HG03565 (cell line): ENCODE measurements around the gene GRPEL2.

ENCODE experiments used
- ATAC-seq: cut with Tn5 transposase; IDR thresholded peaks from one replicate; pipeline ENCODE4 v1.9.1; 2021; ENCODE audit warnings: mild to moderate bottlenecking, moderate library complexity; ENCODE audit not compliant: unreplicated experiment

Gene GRPEL2

GRCh38 chr5:149355688-149356087, 10.4 kb downstream of the GRPEL2 start:
- ATAC-seq, result no peak

- ATAC-seq, result no peak
These were observed 11.1 kb downstream of the GRPEL2 start for GRCh38 chr5:149356391-149356790.

- peak; percentile 98 for ATAC-seq
These were observed 12.3 kb downstream of the GRPEL2 start, which contains the start of gene PCYOX1L for GRCh38 chr5:149357370-149358293. PCYOX1L (plus strand) TSS chr5:149358046; CDS start chr5:149358069, 23 bp downstream.

GRCh38 chr5:149358294-149358651, 13.0 kb downstream of the GRPEL2 start:
- ATAC-seq, result no peak

GRCh38 chr5:149358868-149359495, 13.7 kb downstream of the GRPEL2 start:
- ATAC-seq, result no peak

GRCh38 chr5:149360272-149360671, 15.0 kb downstream of the GRPEL2 start:
- ATAC-seq, result no peak

GRCh38 chr5:149362541-149362940, 17.2 kb downstream of the GRPEL2 start:
- ATAC-seq, result no peak

GRCh38 chr5:149363358-149363757, 18.1 kb downstream of the GRPEL2 start:
- ATAC-seq, result no peak

GRCh38 chr5:149363936-149364335, 18.6 kb downstream of the GRPEL2 start:
- ATAC-seq, result no peak

- ATAC-seq, result no peak
These were observed 19.4 kb downstream of the GRPEL2 start for GRCh38 chr5:149364719-149365118.

- ATAC-seq, result no peak
These were observed 20.1 kb downstream of the GRPEL2 start for GRCh38 chr5:149365418-149365817.

GRCh38 chr5:149366169-149366729, 20.9 kb downstream of the GRPEL2 start:
- ATAC-seq, result no peak

GRCh38 chr5:149367249-149367971, 22.1 kb downstream of the GRPEL2 start:
- peak; percentile 50 for ATAC-seq

GRCh38 chr5:149367972-149368645, 22.8 kb downstream of the GRPEL2 start:
- ATAC-seq, result no peak

- no peak for ATAC-seq
These were observed 25.6 kb downstream of the GRPEL2 start for GRCh38 chr5:149370878-149371277.

- ATAC-seq, result peak; percentile 53
These were observed 26.1 kb downstream of the GRPEL2 start for GRCh38 chr5:149371296-149371962.

GRCh38 chr5:149372076-149372795, 26.9 kb downstream of the GRPEL2 start:
- ATAC-seq, result no peak

GRCh38 chr5:149372932-149373331, 27.6 kb downstream of the GRPEL2 start:
- ATAC-seq, result no peak

GRCh38 chr5:149374303-149374702, 29.0 kb downstream of the GRPEL2 start:
- no peak for ATAC-seq
